EH (cell line): ENCODE data around the gene KCNK5.

ENCODE experiments used
- DNase-seq: peaks from one replicate; pipeline ENCODE4 v3.0.0-alpha.2; 2015; ENCODE audit warnings: low read depth

The KCNK5 gene

GRCh38 chr6:39215640-39216158 is 13.6 kb downstream of the KCNK5 start:
- no peak for DNase-seq

DNA sequence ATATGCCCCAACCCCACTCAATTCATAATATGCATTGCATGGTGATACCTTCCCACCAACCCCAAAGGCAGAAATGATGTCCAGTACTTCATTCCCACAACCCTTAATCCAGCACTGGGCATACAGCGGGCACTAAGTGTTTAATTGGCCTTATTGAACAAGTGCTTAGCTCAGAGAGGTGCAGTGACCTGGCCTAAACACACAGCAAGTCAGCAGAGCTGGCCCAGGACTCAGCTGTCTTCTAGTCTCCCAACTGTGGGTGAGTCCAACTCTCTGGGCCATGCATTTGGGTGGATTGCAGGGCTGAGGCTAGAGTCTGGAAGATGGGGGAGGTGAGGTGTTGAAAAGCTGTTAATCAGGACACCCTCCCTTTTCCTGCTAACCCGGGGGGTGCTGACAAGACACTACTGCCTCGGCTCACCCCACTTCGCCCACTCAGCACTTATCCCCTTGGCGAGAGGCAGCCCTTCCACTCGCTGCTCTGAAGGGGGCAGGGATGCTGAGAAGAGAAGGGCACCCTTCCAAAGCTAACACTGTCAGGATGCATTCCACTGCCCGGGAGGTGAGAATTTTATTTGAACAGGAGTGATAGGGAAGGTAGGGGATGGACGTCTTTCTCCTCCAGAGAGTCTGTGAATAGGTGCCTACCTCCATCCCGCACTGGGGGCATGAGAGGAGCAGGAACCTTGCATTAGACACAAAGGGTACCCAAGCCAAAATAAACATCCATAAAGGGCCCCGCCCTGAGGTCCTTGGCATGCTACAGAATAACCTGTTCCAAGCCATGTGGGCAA is 14.2 kb downstream of the KCNK5 start:
- DNase-seq, result no peak

DNA sequence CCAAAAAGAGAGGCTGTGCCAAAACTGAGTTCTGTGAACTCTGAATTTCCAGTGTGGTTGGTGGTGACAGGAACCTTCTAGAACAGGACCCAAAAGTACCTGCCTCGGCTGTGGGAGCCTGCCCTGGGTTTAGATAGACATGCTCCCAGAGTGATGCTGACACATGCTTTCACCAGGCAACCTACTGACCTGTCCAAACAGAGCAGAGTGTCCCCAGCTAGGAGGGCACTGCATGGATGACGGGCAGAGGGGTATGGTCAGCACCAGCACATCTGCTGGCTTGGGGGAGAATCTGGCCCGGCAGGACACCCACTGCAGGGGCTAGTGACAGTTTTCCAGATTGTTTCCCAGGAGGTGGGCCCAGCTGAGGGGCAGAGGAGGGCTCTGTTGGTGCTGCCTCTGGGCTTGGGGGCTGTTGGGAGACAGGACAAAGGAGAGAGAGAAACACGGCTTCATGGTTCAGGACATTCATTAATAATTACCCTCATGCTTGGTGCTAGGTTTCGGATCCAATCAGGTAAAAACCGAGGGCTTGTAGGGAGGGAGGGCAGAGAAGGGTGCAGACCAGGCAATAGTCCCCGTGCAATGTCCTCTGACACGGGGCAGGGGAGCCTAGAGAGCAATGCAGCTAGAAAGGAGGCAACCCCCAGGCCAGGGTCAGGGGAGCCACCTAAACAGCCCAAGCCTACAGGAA is 15.0 kb downstream of the KCNK5 start:
- DNase-seq, result no peak

GRCh38 chr6:39213195-39213920 is 15.9 kb downstream of the KCNK5 start:
- no peak for DNase-seq

DNA sequence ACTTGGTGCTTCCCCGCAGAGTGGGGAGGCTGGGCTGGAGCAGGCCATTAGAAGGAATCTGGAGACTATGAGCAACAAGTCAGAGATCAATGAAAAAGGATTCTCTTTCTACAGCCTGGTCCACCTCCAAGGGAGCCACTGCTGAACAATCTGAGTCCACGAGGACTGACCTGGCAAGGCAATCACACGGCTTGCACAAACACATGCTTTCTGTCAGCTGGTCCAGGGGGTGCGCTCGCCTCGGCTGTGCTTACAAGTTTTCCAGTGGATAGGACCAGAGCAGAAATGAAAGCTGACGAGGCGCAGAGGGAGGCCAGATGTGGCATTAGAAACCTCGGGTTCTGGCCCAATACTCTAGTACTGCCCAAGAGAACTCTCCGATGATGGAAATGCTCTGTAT is 18.1 kb downstream of the KCNK5 start:
- DNase-seq, result no peak

DNA sequence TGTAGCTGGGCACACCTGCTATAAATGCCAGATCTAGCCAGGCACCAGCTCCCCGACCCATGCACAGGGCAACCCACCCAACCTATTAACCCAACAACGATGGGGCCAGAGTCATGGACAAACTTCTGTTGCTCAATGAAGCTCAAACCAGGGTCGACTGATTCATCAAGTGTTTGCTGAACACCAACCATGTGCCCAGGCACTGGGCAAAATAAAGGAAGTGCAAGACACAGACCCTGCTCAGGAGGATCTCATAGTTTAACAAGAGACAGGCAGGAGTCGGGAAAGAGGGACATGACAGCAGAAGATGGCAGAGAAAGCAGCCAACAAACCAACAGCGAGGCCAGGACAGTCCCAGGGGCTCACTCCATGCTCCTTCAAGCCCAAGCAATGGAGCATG is 18.8 kb downstream of the KCNK5 start:
- no peak for DNase-seq

DNA sequence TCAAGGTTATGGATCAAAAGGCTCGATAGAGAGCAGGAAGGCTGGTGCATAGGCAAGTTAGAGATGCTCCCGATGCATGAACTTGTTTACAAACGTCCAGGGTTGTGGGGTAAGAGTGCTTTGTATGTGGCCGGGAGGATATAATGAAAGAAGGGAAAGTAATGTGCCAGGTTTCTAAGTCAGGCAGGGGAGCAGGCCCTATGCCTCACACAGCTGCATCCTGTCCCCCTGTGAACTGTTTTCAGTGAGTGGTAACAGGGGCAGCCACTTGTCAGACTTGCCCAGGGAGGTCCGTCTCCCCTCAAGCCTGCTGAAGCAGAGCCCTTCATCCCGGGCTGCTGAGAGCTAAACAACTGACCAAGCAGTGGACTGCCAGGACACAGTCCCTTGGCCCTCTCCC is 19.4 kb downstream of the KCNK5 start:
- DNase-seq, result no peak

GRCh38 chr6:39209360-39209811 is 19.9 kb downstream of the KCNK5 start:
- DNase-seq, result no peak

GRCh38 chr6:39208223-39208739 is 21.0 kb downstream of the KCNK5 start:
- no peak for DNase-seq

GRCh38 chr6:39207416-39208222 is 21.7 kb downstream of the KCNK5 start:
- no peak for DNase-seq

GRCh38 chr6:39206250-39206721 is 23.0 kb downstream of the KCNK5 start:
- no peak for DNase-seq

DNA sequence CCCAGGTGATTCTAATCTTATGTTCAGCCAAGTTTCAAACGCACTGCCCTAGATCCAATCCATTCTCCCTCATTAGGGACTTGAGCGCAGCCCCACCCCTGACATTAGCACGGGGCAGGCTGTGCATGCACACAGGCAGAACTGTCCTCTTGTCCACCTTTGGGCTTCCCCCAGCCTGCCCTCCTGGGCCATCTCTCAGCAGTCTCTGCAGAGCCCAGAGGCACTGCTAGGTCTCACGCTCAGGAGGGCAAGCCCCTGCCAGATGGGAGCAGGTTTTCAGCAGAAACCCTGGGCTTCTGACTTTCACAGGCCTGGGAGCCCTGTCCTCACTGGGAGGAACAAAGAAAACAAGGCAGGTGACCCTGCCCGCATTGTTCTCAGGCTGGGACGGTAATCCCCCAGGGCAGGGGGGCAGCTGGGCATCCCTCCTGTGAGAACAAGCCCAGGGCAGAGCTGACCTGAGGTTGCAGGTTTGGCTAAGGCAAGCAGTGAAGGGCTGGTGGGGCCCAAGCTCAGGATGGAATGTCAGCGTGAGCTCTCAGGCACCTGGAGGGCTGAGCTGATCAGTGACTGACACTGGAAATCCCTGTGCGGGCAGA is 24.5 kb downstream of the KCNK5 start:
- DNase-seq, result no peak

GRCh38 chr6:39204160-39204495 is 25.1 kb downstream of the KCNK5 start:
- no peak for DNase-seq

GRCh38 chr6:39203436-39204159 is 25.7 kb downstream of the KCNK5 start:
- no peak for DNase-seq

DNA sequence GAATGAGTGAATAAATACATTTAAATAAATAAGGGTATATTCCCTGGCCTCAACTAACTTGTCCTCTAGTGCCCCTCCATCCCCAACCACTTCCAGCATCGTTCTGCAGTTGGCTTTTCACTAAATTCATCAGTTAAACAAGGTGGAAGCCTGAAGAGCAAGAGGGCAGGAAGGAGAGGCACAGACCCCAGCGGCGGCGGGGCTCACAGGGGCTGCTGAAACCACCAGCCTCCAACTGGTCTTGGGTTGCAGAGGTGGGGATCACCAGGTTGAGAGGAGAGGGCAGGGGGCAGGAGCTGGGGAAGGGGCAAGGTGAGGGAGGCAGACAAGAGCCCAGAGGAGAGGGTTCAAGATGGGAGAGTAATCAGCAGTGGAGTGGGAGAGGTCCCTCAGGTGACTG is 27.1 kb downstream of the KCNK5 start:
- no peak for DNase-seq

- no peak for DNase-seq
These were observed 28.7 kb downstream of the KCNK5 start for GRCh38 chr6:39200498-39201020.

DNA sequence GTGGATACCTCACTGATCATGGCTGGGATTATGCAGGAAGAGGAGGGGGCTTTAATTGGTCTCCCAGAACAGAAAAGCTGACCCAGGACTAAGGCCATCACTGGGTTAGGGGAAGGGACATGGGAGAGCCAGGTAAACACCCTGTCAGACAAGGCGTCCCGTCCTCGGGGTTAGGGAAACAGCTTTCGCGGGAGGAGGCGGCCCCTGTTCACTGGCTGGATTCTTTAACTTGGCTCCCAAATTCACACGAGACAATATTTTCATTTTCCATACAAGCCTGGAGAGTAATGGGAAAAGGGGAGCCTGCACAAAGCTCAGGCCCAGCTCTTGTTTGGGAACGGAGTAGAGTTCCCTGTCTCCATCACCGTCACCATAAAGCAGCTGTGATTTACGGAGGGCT is 29.3 kb downstream of the KCNK5 start:
- DNase-seq, result no peak

- DNase-seq, result no peak
These were observed 29.9 kb downstream of the KCNK5 start for GRCh38 chr6:39199231-39199940.

- no peak for DNase-seq
These were observed 30.7 kb downstream of the KCNK5 start for GRCh38 chr6:39198528-39198927.
